HepG2 (cell line): ENCODE data around the gene GTF2B. TPM values are rescaled to one million over a fixed set of nuclear protein-coding genes. Genes with fewer than 3 reads are reported as not detected.
"Not testable (repeated sequence)": the region's sequence is repeated elsewhere in the genome, so short reads cannot be mapped to it uniquely, and the experiment has no call there.

ENCODE experiments used
- CEBPB ChIP-seq: IDR thresholded peaks from 2 replicates; pipeline ENCODE4 v1.6.1; 2011; ENCODE audit warnings: low read depth, low read length, improper control_type of control experiment, borderline replicate concordance
- CEBPG ChIP-seq: IDR thresholded peaks from 2 replicates; pipeline ENCODE4 v1.6.1; 2016
- EP300 ChIP-seq, 3 experiments: sonication (generic) in 1 of 3; formaldehyde crosslinking in 1 of 3; IDR thresholded peaks; 2 replicates each; pipeline versions ENCODE4 v1.5.1 to v1.6.1; 2011 to 2020; ENCODE audit warnings: low read depth in 2 of 3, low read length in 2 of 3, borderline replicate concordance in 1 of 3, improper control_type of control experiment in 1 of 3, mild to moderate bottlenecking in 1 of 3, missing genetic modification reagents in 1 of 3, moderate library complexity in 1 of 3
- FOSL2 ChIP-seq: sonication (generic); formaldehyde crosslinking; IDR thresholded peaks from 2 replicates; pipeline ENCODE4 v1.4.0; 2020; ENCODE audit warnings: missing genetic modification reagents
- FOXA1 ChIP-seq, 2 experiments: fragments of 450-650 bp in 1 of 2; sonication (generic) in 1 of 2; formaldehyde crosslinking in 1 of 2; IDR thresholded peaks; 2 replicates each; pipeline versions ENCODE4 v1.4.0 to v1.6.1; 2016 to 2020; ENCODE audit warnings: missing genetic modification reagents in 1 of 2
- GATAD2A ChIP-seq: IDR thresholded peaks from 2 replicates; pipeline ENCODE4 v1.6.1; 2016
- HNRNPLL ChIP-seq: fragments of 200-400 bp; formaldehyde crosslinking; IDR thresholded peaks from 2 replicates; pipeline ENCODE4 v1.6.1; 2017; ENCODE audit warnings: mild to moderate bottlenecking, low read depth, low read length; ENCODE audit not compliant: poor library complexity, severe bottlenecking
- POGZ ChIP-seq: sonication (generic); formaldehyde crosslinking; IDR thresholded peaks from 2 replicates; pipeline ENCODE4 v1.4.0; 2020; ENCODE audit warnings: mild to moderate bottlenecking, missing genetic modification reagents
- SOX13 ChIP-seq, 3 experiments: fragments of 450-650 bp in 1 of 3; sonication (generic) in 1 of 3; formaldehyde crosslinking in 1 of 3; IDR thresholded peaks in 2 of 3; conservative IDR thresholded peaks in 1 of 3; 2 replicates each; pipeline versions ENCODE4 v1.5.0 to v1.6.1; 2016 to 2020; ENCODE audit warnings: antibody characterized with exemption in 1 of 3, mild to moderate bottlenecking in 1 of 3, missing compliant biosample characterization in 1 of 3, missing genetic modification reagents in 1 of 3, moderate library complexity in 1 of 3
- SOX6 ChIP-seq, 2 experiments: fragments of 450-650 bp in 1 of 2; sonication (generic) in 1 of 2; formaldehyde crosslinking in 1 of 2; IDR thresholded peaks; 2 replicates each; pipeline versions ENCODE4 v1.4.0 to v1.6.1; 2017 to 2020; ENCODE audit warnings: antibody characterized with exemption in 1 of 2, mild to moderate bottlenecking in 1 of 2, missing genetic modification reagents in 1 of 2
- ZMYM2 ChIP-seq: sonication (generic); formaldehyde crosslinking; IDR thresholded peaks from 2 replicates; pipeline ENCODE4 v1.8.0; 2022; ENCODE audit warnings: mild to moderate bottlenecking, missing genetic modification reagents
- ZNF441 ChIP-seq: sonication (generic); formaldehyde crosslinking; IDR thresholded peaks from 2 replicates; pipeline ENCODE4 v1.7.0; 2021; ENCODE audit warnings: missing genetic modification reagents, borderline replicate concordance
- polyA plus RNA-seq, 8 experiments: library from polyadenylated mRNA; depleted of rRNA in 3 of 8; stranded (reverse) in 7 of 8; unstranded in 1 of 8; fragments of >200 nt; fragmentation: Illumina TruSeq in 4 of 8; extraction: Trizol in 4 of 8; gene quantifications; 2 replicates each; pipeline versions ENCODE4 v1.2.1 to v1.2.3, GENCODE V29; 2011 to 2016; ENCODE audit warnings: low read depth in 4 of 8, missing spikeins in 1 of 8, mixed read lengths in 1 of 8; ENCODE audit not compliant: insufficient read depth in 1 of 8
- total RNA-seq, 5 experiments: library from RNA; depleted of rRNA; stranded (reverse); fragments of >200 nt; fragmentation: Illumina TruSeq; extraction: Trizol; gene quantifications; 2 replicates each; pipeline ENCODE4 v1.2.3, GENCODE V29; 2016; ENCODE audit warnings: low read depth in 1 of 5
- TF ChIP-seq, protein P1 (sequence below): IDR thresholded peaks from 2 replicates; pipeline ENCODE4 v1.6.1; 2016; ENCODE audit warnings: low read depth
- TF ChIP-seq, protein P2 (sequence below): sonication (generic); formaldehyde crosslinking; IDR thresholded peaks from 2 replicates; pipeline ENCODE4 v1.4.0; 2020; ENCODE audit warnings: missing genetic modification reagents, mild to moderate bottlenecking, borderline replicate concordance

The GTF2B gene
- total and polyA plus RNA-seq, 2 of the 13 experiments (the other 11 are each of a cell fraction or from before 2014, with no cell fraction given): 31.5 to 43.4 TPM

DNA sequence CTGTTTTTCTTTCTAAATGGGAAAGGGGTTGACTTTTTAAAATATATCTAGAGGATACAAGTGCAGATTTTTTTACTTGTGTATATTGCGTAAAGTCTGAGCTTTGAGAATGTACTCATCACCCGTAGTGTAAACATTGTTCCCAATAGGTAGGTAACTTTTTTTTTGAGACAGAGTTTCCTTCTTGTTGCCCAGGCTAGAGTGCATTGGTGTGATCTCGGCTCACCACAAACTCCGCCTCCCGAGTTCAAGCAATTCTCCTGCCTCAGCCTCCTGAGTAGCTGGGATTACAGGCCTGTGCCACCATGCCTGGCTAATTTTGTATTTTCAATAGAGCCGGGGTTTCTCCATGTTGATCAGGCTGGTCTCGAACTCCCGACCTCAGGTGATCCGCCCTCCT is 20.4 kb upstream of the GTF2B start (continued):
- TF ChIP-seq FOSL2 (CRISPR knock-in tag): 0 out of 2 replicates have a peak, but pooled peaks have one; percentile 13
- peak; percentile 60 for TF ChIP-seq POGZ (CRISPR knock-in tag)
- peak; percentile 27 for TF ChIP-seq HNRNPLL
- not testable (repeated sequence) for TF ChIP-seq SOX6 (IDR thresholded peaks at IDR 0.05); FOXA1 (IDR thresholded peaks at IDR 0.05); EP300 (CRISPR knock-in tag; IDR thresholded peaks at IDR 0.05; ENCODE audit: borderline replicate concordance); SOX13 (IDR thresholded peaks at IDR 0.05)
- peak; percentile 13; the same call in 1 of the 2 replicates for TF ChIP-seq SOX6 (CRISPR knock-in tag; IDR thresholded peaks at IDR 0.05)
- TF ChIP-seq GATAD2A: 0 out of 2 replicates have a peak, but pooled peaks have one; percentile 37
- peak; percentile 80 for TF ChIP-seq CEBPG (CRISPR knock-in tag)
- TF ChIP-seq, protein P1, sequence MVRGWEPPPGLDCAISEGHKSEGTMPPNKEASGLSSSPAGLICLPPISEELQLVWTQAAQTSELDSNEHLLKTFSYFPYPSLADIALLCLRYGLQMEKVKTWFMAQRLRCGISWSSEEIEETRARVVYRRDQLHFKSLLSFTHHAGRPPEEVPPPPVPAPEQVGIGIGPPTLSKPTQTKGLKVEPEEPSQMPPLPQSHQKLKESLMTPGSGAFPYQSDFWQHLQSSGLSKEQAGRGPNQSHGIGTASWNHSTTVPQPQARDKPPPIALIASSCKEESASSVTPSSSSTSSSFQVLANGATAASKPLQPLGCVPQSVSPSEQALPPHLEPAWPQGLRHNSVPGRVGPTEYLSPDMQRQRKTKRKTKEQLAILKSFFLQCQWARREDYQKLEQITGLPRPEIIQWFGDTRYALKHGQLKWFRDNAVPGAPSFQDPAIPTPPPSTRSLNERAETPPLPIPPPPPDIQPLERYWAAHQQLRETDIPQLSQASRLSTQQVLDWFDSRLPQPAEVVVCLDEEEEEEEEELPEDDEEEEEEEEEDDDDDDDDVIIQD (CRISPR knock-in tag): peak; percentile 53; the same call in 1 of the 2 replicates
- peak; percentile 45; the same call in 1 of the 2 replicates for TF ChIP-seq FOXA1 (CRISPR knock-in tag; IDR thresholded peaks at IDR 0.05)
- TF ChIP-seq EP300 (IDR thresholded peaks at IDR 0.05; ENCODE audit: low read depth in 2 of 2, low read length in 2 of 2): 0 out of 4 replicates have a peak, but pooled peaks of 1 of the 2 experiments have one; percentile 25
- TF ChIP-seq SOX13 (CRISPR knock-in tag; conservative IDR thresholded peaks at IDR 0.05 in 1 of 2, IDR thresholded peaks at IDR 0.05 in 1 of 2): peak in 1 of 2 experiments; percentile 34; a peak in 1 of 4 replicates
- TF ChIP-seq, protein P2, sequence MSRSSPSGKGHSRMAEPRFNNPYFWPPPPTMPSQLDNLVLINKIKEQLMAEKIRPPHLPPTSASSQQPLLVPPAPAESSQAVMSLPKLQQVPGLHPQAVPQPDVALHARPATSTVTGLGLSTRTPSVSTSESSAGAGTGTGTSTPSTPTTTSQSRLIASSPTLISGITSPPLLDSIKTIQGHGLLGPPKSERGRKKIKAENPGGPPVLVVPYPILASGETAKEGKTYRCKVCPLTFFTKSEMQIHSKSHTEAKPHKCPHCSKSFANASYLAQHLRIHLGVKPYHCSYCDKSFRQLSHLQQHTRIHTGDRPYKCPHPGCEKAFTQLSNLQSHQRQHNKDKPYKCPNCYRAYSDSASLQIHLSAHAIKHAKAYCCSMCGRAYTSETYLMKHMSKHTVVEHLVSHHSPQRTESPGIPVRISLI (CRISPR knock-in tag): peak; percentile 83
- peak; percentile 53; the same call in 1 of the 2 replicates for TF ChIP-seq ZMYM2
- TF ChIP-seq CEBPB: peak; percentile 73; the same call in 1 of the 2 replicates
- peak; percentile 83; the same call in 1 of the 2 replicates for TF ChIP-seq ZNF441
